ENCODE data around the gene TMUB1.
"Not testable (repeated sequence)": the region's sequence is repeated elsewhere in the genome, so short reads cannot be mapped to it uniquely, and the experiment has no call there.

The TMUB1 gene

GRCh38 chr7:151043959-151044358, 39.3 kb downstream of the TMUB1 start:
- no peaks in the 10 kb centered on the region for H3K9me3 ChIP-seq (ENCODE audit: low read length)
- no peaks in the 10 kb centered on the region for H3K9me2 ChIP-seq (ENCODE audit: low read depth, low read length)
- no peaks in the 10 kb centered on the region for H3F3A ChIP-seq (ENCODE audit: insufficient read depth, low read length)
- TF ChIP-seq EZH2 (IDR thresholded peaks at IDR 0.05; ENCODE audit: borderline replicate concordance, low read length) (no peak), CTCF (IDR thresholded peaks at IDR 0.05; ENCODE audit: low read length) (no peak)
- H3K4me1 ChIP-seq (ENCODE audit: insufficient read depth, low read length, severe bottlenecking), result no peaks in the 10 kb centered on the region
- peaks cover 3% of the 10 kb centered on the region; the same call in 1 of the 2 replicates for H3K27me3 ChIP-seq (ENCODE audit: insufficient read depth, low read length)
- no peaks in the 10 kb centered on the region for H3K79me2 ChIP-seq (ENCODE audit: insufficient read depth, low read length)
- H4K20me1 ChIP-seq (ENCODE audit: insufficient read depth, low read length), result no peaks in the 10 kb centered on the region
- no peak overlapping the region for H2AFZ ChIP-seq (ENCODE audit: low read length)
- peaks cover 15% of the 10 kb centered on the region for H3K36me3 ChIP-seq (ENCODE audit: insufficient read depth, low read length)
- H3K4me3 ChIP-seq (ENCODE audit: low read depth, low read length, poor library complexity, severe bottlenecking), result no peak overlapping the region
- no peak overlapping the region for H3K27ac ChIP-seq (ENCODE audit: low read depth, low read length, poor library complexity, severe bottlenecking)
- no peak overlapping the region for H3K4me2 ChIP-seq (ENCODE audit: low read length)
- no peak overlapping the region for H3K9ac ChIP-seq (ENCODE audit: low read length)

- H3K36me3 ChIP-seq (ENCODE audit: insufficient read depth, low read length), result peaks cover 15% of the 10 kb centered on the region
- not testable (repeated sequence) for H3K4me3 ChIP-seq (ENCODE audit: low read depth, low read length, poor library complexity, severe bottlenecking); H3K4me2 ChIP-seq (ENCODE audit: low read length); H3K27me3 ChIP-seq (ENCODE audit: insufficient read depth, low read length); H2AFZ ChIP-seq (ENCODE audit: low read length); H3K27ac ChIP-seq (ENCODE audit: low read depth, low read length, poor library complexity, severe bottlenecking); H4K20me1 ChIP-seq (ENCODE audit: insufficient read depth, low read length); H3K9me3 ChIP-seq (ENCODE audit: low read length); H3K9me2 ChIP-seq (ENCODE audit: low read depth, low read length); H3K79me2 ChIP-seq (ENCODE audit: insufficient read depth, low read length); H3K9ac ChIP-seq (ENCODE audit: low read length); H3K4me1 ChIP-seq (ENCODE audit: insufficient read depth, low read length, severe bottlenecking); H3F3A ChIP-seq (ENCODE audit: insufficient read depth, low read length)
Observed at GRCh38 chr7:151043449-151043848, 39.8 kb downstream of the TMUB1 start.

GRCh38 chr7:151040616-151041375, 42.5 kb downstream of the TMUB1 start:
- Histone ChIP-seq H3K9me3 (ENCODE audit: low read length) (no peaks in the 10 kb centered on the region), H3K9me2 (ENCODE audit: low read depth, low read length) (no peaks in the 10 kb centered on the region), H3K27ac (ENCODE audit: low read depth, low read length, poor library complexity, severe bottlenecking) (no peak overlapping the region), H4K20me1 (ENCODE audit: insufficient read depth, low read length) (no peaks in the 10 kb centered on the region), H2AFZ (ENCODE audit: low read length) (no peak overlapping the region), H3K4me1 (ENCODE audit: insufficient read depth, low read length, severe bottlenecking) (no peaks in the 10 kb centered on the region), H3K36me3 (ENCODE audit: insufficient read depth, low read length) (peaks cover 30% of the 10 kb centered on the region), H3K9ac (ENCODE audit: low read length) (no peak overlapping the region), H3K4me2 (ENCODE audit: low read length) (no peak overlapping the region), H3K27me3 (ENCODE audit: insufficient read depth, low read length) (no peaks in the 10 kb centered on the region), H3K4me3 (ENCODE audit: low read depth, low read length, poor library complexity, severe bottlenecking) (no peak overlapping the region), H3K79me2 (ENCODE audit: insufficient read depth, low read length) (no peaks in the 10 kb centered on the region), H3F3A (ENCODE audit: insufficient read depth, low read length) (no peaks in the 10 kb centered on the region)
- TF ChIP-seq EZH2 (IDR thresholded peaks at IDR 0.05; ENCODE audit: borderline replicate concordance, low read length), result no peak
- TF ChIP-seq CTCF (IDR thresholded peaks at IDR 0.05; ENCODE audit: low read length), result no peak
